SK-N-SH (cell line): ENCODE data around the gene PSMD1. TPM values are rescaled to one million over a fixed set of nuclear protein-coding genes. Genes with fewer than 3 reads are reported as not detected.

Experiments
- CTCF ChIA-PET: fragments of 300-600, 350-600 bp; formaldehyde crosslinking; extraction: SDS; loops from one replicate; lab custom pipeline; 2021; lab: Yijun Ruan, JAX
- POLR2A ChIA-PET: fragments of 350-600 bp; sonication (Branson Sonifier 250); formaldehyde crosslinking; extraction: SDS; loops from one replicate; lab custom pipeline; 2020; ENCODE audit warnings: antibody characterized with exemption, inconsistent platforms; lab: Yijun Ruan, JAX
- DNase-seq: peaks from one replicate; pipeline ENCODE4 v3.0.0; 2012
- H2AFZ ChIP-seq: fragments of 200-600 bp; sonication (generic); 2 replicates; pipeline ENCODE4 v1.8.1; 2016; ENCODE audit warnings: antibody characterized with exemption, mild to moderate bottlenecking, low read depth
- H3F3A ChIP-seq: fragments of 200-600 bp; sonication (generic); replicated peaks from 2 replicates; pipeline ENCODE3; 2016; ENCODE audit warnings: antibody characterized with exemption, mild to moderate bottlenecking; ENCODE audit not compliant: insufficient read depth
- H3K27ac ChIP-seq, 2 experiments: fragments of 200-500 bp in 1 of 2; fragments of 200-600 bp in 1 of 2; sonication (Bioruptor generic) in 1 of 2; sonication (generic), shearing (Covaris generic) in 1 of 2; 2 replicates each; pipeline versions ENCODE4 v1.5.1 to v1.6.1; 2014 to 2016; ENCODE audit warnings: low read depth in 2 of 2, inconsistent platforms in 1 of 2, low read length in 1 of 2, mild to moderate bottlenecking in 1 of 2, mixed read lengths in 1 of 2
- H3K27me3 ChIP-seq: fragments of 200-600 bp; sonication (generic), shearing (Covaris generic); 2 replicates; pipeline ENCODE4 v1.6.1; 2016; ENCODE audit warnings: mixed run types; ENCODE audit not compliant: insufficient read depth
- H3K36me3 ChIP-seq, 2 experiments: fragments of 200-500 bp in 1 of 2; fragments of 200-600 bp in 1 of 2; sonication (Bioruptor generic) in 1 of 2; sonication (generic) in 1 of 2; replicated peaks in 1 of 2; 2 replicates each; pipeline versions ENCODE3 to v1.5.1; 2014 to 2016; ENCODE audit warnings: low read length in 1 of 2, mild to moderate bottlenecking in 1 of 2; ENCODE audit not compliant: insufficient read depth in 2 of 2, control insufficient read depth in 1 of 2
- H3K4me1 ChIP-seq, 2 experiments: fragments of 200-500 bp in 1 of 2; fragments of 200-600 bp in 1 of 2; sonication (Bioruptor generic) in 1 of 2; sonication (generic), shearing (Covaris generic) in 1 of 2; 2 replicates each; pipeline versions ENCODE4 v1.5.1 to v1.6.1; 2014 to 2016; ENCODE audit warnings: low read depth in 1 of 2, low read length in 1 of 2, mixed run types in 1 of 2; ENCODE audit not compliant: insufficient read depth in 2 of 2, control insufficient read depth in 1 of 2
- H3K4me2 ChIP-seq: fragments of 200-600 bp; sonication (generic), shearing (Covaris generic); 2 replicates; pipeline ENCODE4 v1.6.1; 2017; ENCODE audit warnings: mixed run types
- H3K4me3 ChIP-seq, 2 experiments: fragments of 200-500 bp in 1 of 2; fragments of 200-600 bp in 1 of 2; sonication (Bioruptor generic) in 1 of 2; sonication (generic), shearing (Covaris generic) in 1 of 2; 2 replicates each; pipeline versions ENCODE4 v1.5.1 to v1.8.1; 2014 to 2016; ENCODE audit warnings: low read depth in 2 of 2, inconsistent platforms in 1 of 2, low read length in 1 of 2, mild to moderate bottlenecking in 1 of 2, mixed read lengths in 1 of 2, moderate library complexity in 1 of 2
- H3K79me2 ChIP-seq: fragments of 200-600 bp; sonication (generic); 2 replicates; pipeline ENCODE4 v1.8.1; 2017; ENCODE audit warnings: mild to moderate bottlenecking; ENCODE audit not compliant: insufficient read depth
- H3K9ac ChIP-seq: fragments of 200-600 bp; sonication (generic); 2 replicates; pipeline ENCODE4 v1.6.1; 2017; ENCODE audit warnings: mixed run types
- H3K9me2 ChIP-seq: fragments of 200-600 bp; sonication (generic); 2 replicates; pipeline ENCODE4 v1.6.1; 2017; ENCODE audit warnings: mixed run types
- H3K9me3 ChIP-seq: fragments of 200-600 bp; sonication (generic); 2 replicates; pipeline ENCODE4 v1.6.1; 2017; ENCODE audit warnings: mixed run types, mild to moderate bottlenecking, moderate library complexity
- H4K20me1 ChIP-seq: fragments of 200-600 bp; sonication (generic); 2 replicates; pipeline ENCODE4 v1.6.1; 2017; ENCODE audit warnings: mild to moderate bottlenecking, mixed run types; ENCODE audit not compliant: insufficient read depth
- CHD2 ChIP-seq: fragments of 150-350 bp; IDR thresholded peaks from 2 replicates; pipeline ENCODE4 v1.6.1; 2018; ENCODE audit warnings: low read length; ENCODE audit not compliant: partially characterized antibody
- FOXJ3 ChIP-seq: sonication (generic); formaldehyde crosslinking; IDR thresholded peaks from 2 replicates; pipeline ENCODE4 v1.5.1; 2020; ENCODE audit warnings: mild to moderate bottlenecking, missing genetic modification reagents
- FOXM1 ChIP-seq: IDR thresholded peaks from 2 replicates; pipeline ENCODE4 v1.4.0; 2012; ENCODE audit warnings: low read depth, mild to moderate bottlenecking
- GABPA ChIP-seq: IDR thresholded peaks from 2 replicates; pipeline ENCODE4 v1.4.0; 2012; ENCODE audit warnings: low read depth, mild to moderate bottlenecking
- IRF3 ChIP-seq: fragments of 150-350 bp; IDR thresholded peaks from 2 replicates; pipeline ENCODE4 v1.6.1; 2016; ENCODE audit warnings: mild to moderate bottlenecking, low read depth, low read length
- JUND ChIP-seq: IDR thresholded peaks from 2 replicates; pipeline ENCODE4 v1.4.0; 2012
- MAX ChIP-seq: IDR thresholded peaks from 2 replicates; pipeline ENCODE4 v1.4.0; 2012; ENCODE audit warnings: low read depth
- MEF2A ChIP-seq: IDR thresholded peaks from 2 replicates; pipeline ENCODE4 v1.4.0; 2012; ENCODE audit warnings: low read depth, borderline replicate concordance
- MXI1 ChIP-seq: IDR thresholded peaks from 2 replicates; pipeline ENCODE4 v1.6.1; 2012; ENCODE audit warnings: mild to moderate bottlenecking, low read depth, low read length, improper control_type of control experiment
- NRF1 ChIP-seq: IDR thresholded peaks from 2 replicates; pipeline ENCODE4 v1.6.1; 2012; ENCODE audit warnings: low read depth, mild to moderate bottlenecking, low read length
- POLR2AphosphoS5 ChIP-seq: IDR thresholded peaks from 2 replicates; pipeline ENCODE4 v1.6.1; 2012; ENCODE audit warnings: low read depth, low read length
- RAD21 ChIP-seq: IDR thresholded peaks from 2 replicates; pipeline ENCODE4 v1.6.1; 2012; ENCODE audit warnings: mild to moderate bottlenecking, low read length
- RXRA ChIP-seq: IDR thresholded peaks from 2 replicates; pipeline ENCODE4 v1.4.0; 2012; ENCODE audit warnings: low read depth, mild to moderate bottlenecking, borderline replicate concordance
- SIN3A ChIP-seq: IDR thresholded peaks from 2 replicates; pipeline ENCODE4 v1.6.1; 2012; ENCODE audit warnings: low read depth, mild to moderate bottlenecking, low read length, moderate library complexity, borderline replicate concordance
- SMC3 ChIP-seq: IDR thresholded peaks from 2 replicates; pipeline ENCODE4 v1.6.1; 2012; ENCODE audit warnings: low read depth, low read length, improper control_type of control experiment
- TAF1 ChIP-seq: IDR thresholded peaks from 2 replicates; pipeline ENCODE4 v1.6.1; 2012; ENCODE audit warnings: low read depth, mild to moderate bottlenecking, low read length, moderate library complexity, borderline replicate concordance
- YY1 ChIP-seq: IDR thresholded peaks from 2 replicates; pipeline ENCODE4 v1.4.0; 2012; ENCODE audit warnings: low read depth, mild to moderate bottlenecking
- WGBS: methylation state at CpG from one replicate; pipeline ENCODE4 v1.1.6; 2017; ENCODE audit warnings: low lambda C conversion rate; 5-methylcytosine and 5-hydroxymethylcytosine counted together
- polyA plus RNA-seq, 3 experiments: library from polyadenylated mRNA; depleted of rRNA; stranded (reverse); fragments of >200 nt; gene quantifications; 2 replicates each; pipeline ENCODE4 v1.2.3, GENCODE V29; 2012
- TF ChIP-seq, protein P1 (sequence below): IDR thresholded peaks from 2 replicates; pipeline ENCODE4; 2012
- TF ChIP-seq, protein P2 (sequence below): fragments of 200-600 bp; sonication (generic); IDR thresholded peaks from 2 replicates; pipeline ENCODE4 v1.6.1; 2017; ENCODE audit warnings: antibody characterized with exemption, mild to moderate bottlenecking, moderate library complexity

Gene PSMD1
- polyA plus RNA-seq, 1 of the 3 experiments (the other 2 are of a cell fraction): 92.3 TPM

DNA sequence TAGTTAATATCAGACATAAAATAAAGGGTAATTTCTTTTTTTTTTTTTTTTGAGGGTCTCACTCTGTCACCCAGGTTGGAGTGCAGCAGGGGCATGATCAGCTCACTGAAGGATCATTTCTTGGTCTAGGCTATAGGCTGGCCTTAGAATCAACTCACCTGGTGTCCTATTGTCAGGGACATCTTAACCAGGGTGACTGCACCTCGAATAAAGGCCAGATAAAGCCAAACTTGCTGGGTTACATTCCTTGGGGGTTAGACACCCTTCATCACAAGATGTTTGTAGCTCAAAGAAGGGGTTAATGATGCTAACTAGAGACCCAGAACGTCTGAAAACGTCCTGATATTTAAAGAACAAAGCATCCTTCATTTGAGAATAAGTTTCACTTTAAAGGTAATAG, 42.8 kb upstream of the PSMD1 start:
- POLR2A ChIA-PET: no interaction called here
- no peaks in the 10 kb centered on the region; the same call in 1 of the 2 replicates for H3K27me3 ChIP-seq
- no peaks in the 10 kb centered on the region for H3K79me2 ChIP-seq
- H3F3A ChIP-seq: no peaks in the 10 kb centered on the region
- no peak overlapping the region for H3K4me3 ChIP-seq
- no peaks in the 10 kb centered on the region for H3K4me1 ChIP-seq
- no peaks in the 10 kb centered on the region for H3K36me3 ChIP-seq
- TF ChIP-seq YY1: no peak
- TF ChIP-seq FOXJ3 (CRISPR knock-in tag): no peak
- no peak for TF ChIP-seq MEF2A
- no peaks in the 10 kb centered on the region for H4K20me1 ChIP-seq
- no peak overlapping the region for H3K9ac ChIP-seq
- no peak for DNase-seq
- no peak overlapping the region for H3K4me2 ChIP-seq
- no peaks in the 10 kb centered on the region for H3K9me3 ChIP-seq
- no peaks in the 10 kb centered on the region for H3K9me2 ChIP-seq
- no peak overlapping the region for H3K27ac ChIP-seq
- 27% methylated on average over 3 of the region's 3 CpGs for WGBS
- CTCF ChIA-PET: interaction anchor here (0.7 to 0.8 kb wide), 2 partner anchors 22 to 26 kb away, joined by 3 read pairs; no protein-coding TSS in a partner anchor
- H2AFZ ChIP-seq: no peak overlapping the region

DNA sequence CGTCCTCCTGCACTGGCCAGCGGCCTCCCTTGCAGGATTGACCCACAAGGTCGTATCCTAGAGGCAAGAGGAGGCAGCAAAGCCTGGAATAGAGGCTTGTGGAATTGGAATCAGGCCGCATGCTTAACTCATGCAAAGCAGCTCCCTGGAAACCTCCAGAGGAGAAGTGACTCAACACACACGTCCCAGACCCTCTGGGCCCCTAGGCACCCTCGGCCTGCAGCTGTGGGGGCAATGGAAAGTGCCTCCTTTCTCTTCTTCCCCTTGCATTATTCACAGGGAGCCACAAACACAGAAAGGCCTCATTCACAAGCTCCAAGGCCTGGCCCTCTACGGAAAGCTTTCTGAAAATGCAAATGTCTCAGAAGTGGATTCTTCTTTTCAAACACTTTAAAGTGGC, 41.2 kb upstream of the PSMD1 start:
- 37% methylated on average over 7 of the region's 7 CpGs for WGBS
- Histone ChIP-seq H3K27me3 (no peaks in the 10 kb centered on the region; the same call in 1 of the 2 replicates), H3F3A (no peaks in the 10 kb centered on the region), H3K27ac (no peak overlapping the region), H4K20me1 (no peaks in the 10 kb centered on the region), H3K9me3 (no peaks in the 10 kb centered on the region), H3K9ac (no peak overlapping the region), H3K4me1 (no peaks in the 10 kb centered on the region), H3K79me2 (no peaks in the 10 kb centered on the region), H3K4me2 (no peak overlapping the region), H2AFZ (no peak overlapping the region), H3K9me2 (no peaks in the 10 kb centered on the region), H3K4me3 (no peak overlapping the region), H3K36me3 (no peaks in the 10 kb centered on the region)
- DNase-seq: no peak
- CTCF ChIA-PET: interaction anchor here (1.5 kb wide), 1 partner anchor 28 kb away, joined by 3 read pairs; no protein-coding TSS in a partner anchor
- POLR2A ChIA-PET: no interaction called here
- TF ChIP-seq, protein P1, sequence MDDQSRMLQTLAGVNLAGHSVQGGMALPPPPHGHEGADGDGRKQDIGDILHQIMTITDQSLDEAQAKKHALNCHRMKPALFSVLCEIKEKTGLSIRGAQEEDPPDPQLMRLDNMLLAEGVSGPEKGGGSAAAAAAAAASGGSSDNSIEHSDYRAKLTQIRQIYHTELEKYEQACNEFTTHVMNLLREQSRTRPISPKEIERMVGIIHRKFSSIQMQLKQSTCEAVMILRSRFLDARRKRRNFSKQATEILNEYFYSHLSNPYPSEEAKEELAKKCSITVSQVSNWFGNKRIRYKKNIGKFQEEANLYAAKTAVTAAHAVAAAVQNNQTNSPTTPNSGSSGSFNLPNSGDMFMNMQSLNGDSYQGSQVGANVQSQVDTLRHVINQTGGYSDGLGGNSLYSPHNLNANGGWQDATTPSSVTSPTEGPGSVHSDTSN: no peak
- TF ChIP-seq RXRA (no peak), FOXM1 (no peak), GABPA (no peak), SIN3A (no peak), IRF3 (no peak), MEF2A (no peak), RAD21 (no peak), JUND (no peak), NRF1 (no peak), MAX (no peak), SMC3 (no peak), CHD2 (no peak), TAF1 (no peak), MXI1 (no peak), YY1 (no peak), POLR2AphosphoS5 (no peak)
- TF ChIP-seq, protein P2, sequence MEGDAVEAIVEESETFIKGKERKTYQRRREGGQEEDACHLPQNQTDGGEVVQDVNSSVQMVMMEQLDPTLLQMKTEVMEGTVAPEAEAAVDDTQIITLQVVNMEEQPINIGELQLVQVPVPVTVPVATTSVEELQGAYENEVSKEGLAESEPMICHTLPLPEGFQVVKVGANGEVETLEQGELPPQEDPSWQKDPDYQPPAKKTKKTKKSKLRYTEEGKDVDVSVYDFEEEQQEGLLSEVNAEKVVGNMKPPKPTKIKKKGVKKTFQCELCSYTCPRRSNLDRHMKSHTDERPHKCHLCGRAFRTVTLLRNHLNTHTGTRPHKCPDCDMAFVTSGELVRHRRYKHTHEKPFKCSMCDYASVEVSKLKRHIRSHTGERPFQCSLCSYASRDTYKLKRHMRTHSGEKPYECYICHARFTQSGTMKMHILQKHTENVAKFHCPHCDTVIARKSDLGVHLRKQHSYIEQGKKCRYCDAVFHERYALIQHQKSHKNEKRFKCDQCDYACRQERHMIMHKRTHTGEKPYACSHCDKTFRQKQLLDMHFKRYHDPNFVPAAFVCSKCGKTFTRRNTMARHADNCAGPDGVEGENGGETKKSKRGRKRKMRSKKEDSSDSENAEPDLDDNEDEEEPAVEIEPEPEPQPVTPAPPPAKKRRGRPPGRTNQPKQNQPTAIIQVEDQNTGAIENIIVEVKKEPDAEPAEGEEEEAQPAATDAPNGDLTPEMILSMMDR: no peak
- TF ChIP-seq, all 33 proteins: peak for 0
